SJCRH30 (cell line): ENCODE results near the gene EXT2. TPM values are rescaled to one million over a fixed set of nuclear protein-coding genes. Genes with fewer than 3 reads are reported as not detected.

Experiments
- DNase-seq, 2 experiments: peaks; one replicate each; pipeline ENCODE4 v3.0.0-alpha.2; 2015 to 2020
- H3K27ac ChIP-seq: fragments of 250-450 bp; sonication (Bioruptor Pico); 2 replicates; pipeline ENCODE4 v1.5.1; 2020; ENCODE audit warnings: mild to moderate bottlenecking, moderate library complexity
- H3K27me3 ChIP-seq: fragments of 250-450 bp; sonication (Bioruptor Pico); 2 replicates; pipeline ENCODE4 v1.5.1; 2020; ENCODE audit warnings: mild to moderate bottlenecking, moderate library complexity
- H3K36me3 ChIP-seq: fragments of 250-450 bp; sonication (Bioruptor Pico); 2 replicates; pipeline ENCODE4 v1.5.1; 2020; ENCODE audit warnings: mild to moderate bottlenecking, moderate library complexity
- H3K4me1 ChIP-seq: fragments of 250-450 bp; sonication (Bioruptor Pico); 2 replicates; pipeline ENCODE4 v1.5.1; 2020; ENCODE audit warnings: mild to moderate bottlenecking, moderate library complexity
- H3K4me3 ChIP-seq: fragments of 250-450 bp; sonication (Bioruptor Pico); 2 replicates; pipeline ENCODE4 v1.5.1; 2020; ENCODE audit warnings: mild to moderate bottlenecking, moderate library complexity
- H3K9me3 ChIP-seq: fragments of 250-450 bp; sonication (Bioruptor Pico); replicated peaks from 2 replicates; pipeline ENCODE4 v1.5.1; 2020; ENCODE audit warnings: mild to moderate bottlenecking, moderate library complexity
- total RNA-seq: library from RNA; depleted of rRNA; stranded (reverse); fragments of >200 nt; shearing (Covaris generic); gene quantifications from 2 replicates; pipeline ENCODE4 v1.2.3, GENCODE V29; 2014; rRNA removed

The EXT2 gene
- total RNA-seq, 1 experiment from 2014 or later: 91.7 TPM

GRCh38 chr11:44281151-44281550 is 185.7 kb downstream of the EXT2 start:
- Histone ChIP-seq H3K4me3 (no peak overlapping the region), H3K4me1 (peaks cover 19% of the 10 kb centered on the region), H3K9me3 (no peaks in the 10 kb centered on the region), H3K27ac (no peak overlapping the region), H3K27me3 (no peaks in the 10 kb centered on the region), H3K36me3 (no peaks in the 10 kb centered on the region)
- no peak for DNase-seq

- H3K4me1 ChIP-seq: peaks cover 16% of the 10 kb centered on the region
- no peak overlapping the region for H3K4me3 ChIP-seq
- DNase-seq: no peak
- no peaks in the 10 kb centered on the region for H3K9me3 ChIP-seq
- H3K27ac ChIP-seq: no peak overlapping the region
- no peaks in the 10 kb centered on the region for H3K27me3 ChIP-seq
- no peaks in the 10 kb centered on the region for H3K36me3 ChIP-seq
These were observed 187.1 kb downstream of the EXT2 start for GRCh38 chr11:44282620-44283019.

DNA sequence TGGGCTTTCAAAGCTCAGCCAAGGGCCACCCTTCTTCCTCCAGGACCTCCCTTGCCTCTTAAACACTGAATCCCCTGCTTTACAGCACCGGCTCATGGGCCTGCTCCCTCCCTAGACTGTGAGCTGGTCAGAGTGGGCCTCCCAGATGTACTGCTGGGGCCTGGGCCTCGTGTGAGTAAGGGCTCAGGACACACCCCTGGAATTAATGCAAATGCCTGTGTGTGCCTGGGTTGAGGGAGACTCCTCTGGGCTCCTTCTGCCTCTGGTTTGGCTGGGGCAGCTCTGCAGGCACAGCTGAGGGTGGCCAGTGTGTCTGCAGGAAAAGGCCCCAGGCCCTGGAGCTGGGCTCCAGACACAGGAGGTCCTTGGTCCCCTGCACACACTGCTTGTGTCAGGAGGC is 190.3 kb downstream of the EXT2 start:
- H3K9me3 ChIP-seq: no peaks in the 10 kb centered on the region
- no peak overlapping the region for H3K4me3 ChIP-seq
- DNase-seq: peak; percentile 78 to 81
- H3K4me1 ChIP-seq: peaks cover 15% of the 10 kb centered on the region
- H3K36me3 ChIP-seq: no peaks in the 10 kb centered on the region
- peak overlapping the region; percentile 45 for H3K27ac ChIP-seq
- H3K27me3 ChIP-seq: no peaks in the 10 kb centered on the region

- Histone ChIP-seq H3K27me3 (no peaks in the 10 kb centered on the region), H3K27ac (peak overlapping the region; percentile 45), H3K4me3 (no peak overlapping the region), H3K36me3 (no peaks in the 10 kb centered on the region), H3K4me1 (peaks cover 15% of the 10 kb centered on the region), H3K9me3 (no peaks in the 10 kb centered on the region)
- DNase-seq: peak; percentile 84 to 94
These were observed 190.9 kb downstream of the EXT2 start for GRCh38 chr11:44286268-44286880.

DNA sequence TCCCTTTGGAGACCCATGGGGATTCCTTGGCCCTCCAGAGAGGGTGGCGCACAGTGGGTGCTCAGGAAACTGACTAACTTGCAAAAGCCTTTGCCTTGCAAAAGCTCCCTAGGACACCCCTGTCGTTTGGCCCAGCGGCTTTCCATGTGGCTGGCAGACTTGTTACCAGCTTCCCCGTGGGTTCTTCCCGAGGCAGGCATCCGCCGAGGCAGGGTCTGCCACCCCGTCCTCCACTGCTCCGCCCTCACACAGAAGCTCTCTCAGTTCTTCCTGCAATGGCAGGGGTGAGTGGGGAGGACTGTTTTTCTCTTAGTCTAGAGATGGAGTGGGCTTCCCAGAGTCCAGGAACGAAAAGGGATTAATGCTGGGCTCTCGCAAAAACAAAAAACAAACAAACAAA is 191.4 kb downstream of the EXT2 start:
- no peaks in the 10 kb centered on the region for H3K9me3 ChIP-seq
- no peak overlapping the region for H3K27ac ChIP-seq
- H3K27me3 ChIP-seq: no peaks in the 10 kb centered on the region
- H3K36me3 ChIP-seq: no peaks in the 10 kb centered on the region
- no peak for DNase-seq
- H3K4me3 ChIP-seq: no peak overlapping the region
- peaks cover 15% of the 10 kb centered on the region for H3K4me1 ChIP-seq

DNA sequence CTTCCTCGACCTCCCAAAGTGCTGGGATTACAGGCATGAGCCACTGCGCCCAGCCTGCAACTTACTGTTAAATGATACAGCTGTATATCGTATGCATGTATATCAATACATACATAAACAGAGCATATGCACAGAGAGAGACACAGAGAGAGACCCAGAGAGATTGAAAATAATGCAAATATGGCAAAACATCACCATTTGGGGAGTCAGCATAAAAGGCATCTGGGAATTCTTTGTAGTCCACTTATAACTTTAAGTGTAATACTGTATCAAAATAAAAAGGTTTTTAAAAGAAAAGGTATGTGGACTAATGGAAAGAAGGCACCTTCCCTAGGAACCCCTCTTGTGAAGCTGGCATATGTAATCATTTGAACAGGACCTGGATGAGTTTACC is 192.7 kb downstream of the EXT2 start:
- no peak for DNase-seq
- Histone ChIP-seq H3K27me3 (no peaks in the 10 kb centered on the region), H3K4me3 (no peak overlapping the region), H3K4me1 (peaks cover 15% of the 10 kb centered on the region), H3K27ac (no peak overlapping the region), H3K9me3 (no peaks in the 10 kb centered on the region), H3K36me3 (no peaks in the 10 kb centered on the region)

DNA sequence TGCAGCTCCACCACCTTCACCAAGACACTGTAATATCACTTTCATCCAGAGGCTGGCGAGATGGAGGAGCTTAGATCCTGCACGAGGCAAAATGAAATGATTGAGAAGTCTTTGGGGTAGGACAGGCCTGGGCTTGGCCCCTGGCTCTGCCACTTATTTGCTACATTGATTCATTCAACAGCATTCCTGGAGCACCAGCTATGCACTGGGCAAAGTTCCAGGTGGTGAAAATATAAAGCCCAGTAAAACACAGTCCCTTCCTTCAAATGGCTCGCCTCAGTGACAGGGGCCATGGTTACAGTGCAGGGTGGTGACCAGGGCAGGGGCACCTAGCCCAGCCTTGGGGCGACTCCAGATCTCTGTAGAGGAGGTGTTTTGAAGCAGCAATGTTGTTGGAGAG is 194.7 kb downstream of the EXT2 start:
- Histone ChIP-seq H3K9me3 (no peaks in the 10 kb centered on the region), H3K36me3 (no peaks in the 10 kb centered on the region), H3K4me1 (peaks cover 15% of the 10 kb centered on the region), H3K27me3 (no peaks in the 10 kb centered on the region), H3K27ac (no peak overlapping the region), H3K4me3 (no peak overlapping the region)
- DNase-seq: no peak

Other genes starting within 250 kb of the EXT2 start
- 26.0 and 29.2 TPM in 2 replicates for gene ALKBH3, start 214.8 kb upstream of the EXT2 start, total RNA-seq
- gene C11orf96, start 153.0 kb upstream of the EXT2 start, total RNA-seq: 2.1 and 3.4 TPM in 2 replicates
- not detected in 2 replicates for gene ACCSL, start 47.7 kb upstream of the EXT2 start, total RNA-seq
- 5.7 and 7.6 TPM in 2 replicates for gene ACCS, start 29.4 kb upstream of the EXT2 start, total RNA-seq
- gene ALX4, start 214.5 kb downstream of the EXT2 start, total RNA-seq: 1.1 and 1.4 TPM in 2 replicates